B cell (primary cell): ENCODE results near the gene HIGD2A.

Experiments
- CTCF ChIP-seq: fragments of 200-600 bp; IDR thresholded peaks from one replicate; pipeline ENCODE4 v1.8.0; 2022; ENCODE audit warnings: antibody characterized with exemption, mild to moderate bottlenecking
- EZH2 ChIP-seq: IDR thresholded peaks from 2 replicates; pipeline ENCODE4 v1.6.1; 2012; ENCODE audit warnings: borderline replicate concordance, low read depth, mild to moderate bottlenecking, moderate library complexity, low read length; ENCODE audit not compliant: insufficient read depth, poor library complexity, severe bottlenecking

- TF ChIP-seq CTCF (no peak), EZH2 (no peak)
These were observed 23.0 kb upstream of the HIGD2A start, which contains the start of gene ARL10 for GRCh38 chr5:176365351-176366231.
